ENCODE data around the gene LRRC56.

The LRRC56 gene, protein sequence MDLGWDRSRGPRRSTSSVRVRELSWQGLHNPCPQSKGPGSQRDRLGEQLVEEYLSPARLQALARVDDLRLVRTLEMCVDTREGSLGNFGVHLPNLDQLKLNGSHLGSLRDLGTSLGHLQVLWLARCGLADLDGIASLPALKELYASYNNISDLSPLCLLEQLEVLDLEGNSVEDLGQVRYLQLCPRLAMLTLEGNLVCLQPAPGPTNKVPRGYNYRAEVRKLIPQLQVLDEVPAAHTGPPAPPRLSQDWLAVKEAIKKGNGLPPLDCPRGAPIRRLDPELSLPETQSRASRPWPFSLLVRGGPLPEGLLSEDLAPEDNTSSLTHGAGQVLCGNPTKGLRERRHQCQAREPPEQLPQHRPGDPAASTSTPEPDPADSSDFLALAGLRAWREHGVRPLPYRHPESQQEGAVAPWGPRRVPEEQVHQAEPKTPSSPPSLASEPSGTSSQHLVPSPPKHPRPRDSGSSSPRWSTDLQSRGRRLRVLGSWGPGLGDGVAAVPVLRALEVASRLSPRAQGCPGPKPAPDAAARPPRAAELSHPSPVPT

GRCh38 chr11:536841-537621 lies at the start of gene LRRC56:
LRRC56 (plus strand) TSS chr11:537527; CDS start chr11:540685, 3,158 bp downstream.
- peak; percentile 93 for DNase-seq (ENCODE audit: low read depth)

GRCh38 chr11:487571-488021 lies 49.7 kb upstream of the LRRC56 start:
- DNase-seq (ENCODE audit: low read depth) = no peak

GRCh38 chr11:488062-488461 lies 49.3 kb upstream of the LRRC56 start:
- DNase-seq (ENCODE audit: low read depth) = no peak

GRCh38 chr11:488579-488978 lies 48.7 kb upstream of the LRRC56 start:
- no peak for DNase-seq (ENCODE audit: low read depth)

- no peak for DNase-seq (ENCODE audit: low read depth)
These were observed 48.3 kb upstream of the LRRC56 start for GRCh38 chr11:488992-489391.

GRCh38 chr11:489610-490185 lies 47.6 kb upstream of the LRRC56 start:
- no peak for DNase-seq (ENCODE audit: low read depth)

DNA sequence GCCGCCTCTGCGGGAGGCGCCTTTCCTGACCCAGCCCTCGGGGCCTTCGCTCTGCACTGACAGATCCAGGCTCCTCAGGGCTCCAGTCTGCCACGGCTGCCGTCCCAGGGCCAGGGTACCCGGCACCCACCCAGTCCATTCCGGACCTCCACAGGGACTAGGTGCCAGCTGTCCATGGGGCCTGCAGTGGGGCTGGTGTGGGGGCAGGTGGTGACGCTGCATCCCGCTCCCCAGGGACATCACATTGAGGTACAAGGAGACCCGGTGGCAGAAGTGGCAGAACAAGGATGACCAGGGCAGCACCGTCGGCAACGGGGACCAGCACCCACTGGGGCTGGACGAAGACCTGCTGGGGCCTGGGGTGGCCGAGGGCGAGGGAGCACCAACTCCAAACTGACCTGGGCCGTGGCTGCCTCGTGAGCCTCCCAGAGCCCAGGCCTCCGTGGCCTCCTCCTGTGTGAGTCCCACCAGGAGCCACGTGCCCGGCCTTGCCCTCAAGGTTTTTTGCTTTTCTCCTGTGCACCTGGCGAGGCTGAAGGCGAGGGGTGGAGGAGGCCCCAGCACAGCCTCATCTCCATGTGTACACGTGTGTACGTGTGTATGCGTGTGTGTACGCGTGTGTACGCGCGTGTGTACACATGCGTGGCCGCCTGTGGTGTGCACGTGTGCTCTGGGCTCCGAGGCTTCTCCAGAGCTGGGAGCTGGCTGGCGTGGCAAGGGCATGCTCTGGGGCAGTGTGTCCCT lies 47.0 kb upstream of the LRRC56 start:
- no peak for DNase-seq (ENCODE audit: low read depth)

DNA sequence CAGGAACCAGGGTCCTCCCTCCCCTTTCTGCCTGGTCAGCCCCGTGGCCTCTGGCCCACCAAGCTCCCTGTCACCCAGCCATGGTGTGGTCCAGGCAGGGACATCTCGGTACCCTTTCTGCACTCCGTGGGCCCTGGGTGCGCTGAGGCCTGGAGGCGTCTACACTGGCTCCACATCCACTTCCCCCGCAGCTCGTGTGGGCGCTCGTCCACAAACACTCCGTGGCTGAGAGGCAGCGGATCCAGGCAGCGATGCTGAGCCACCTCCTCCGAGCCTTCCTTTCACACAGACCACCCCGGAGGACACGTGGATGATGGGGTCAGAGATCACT lies 46.4 kb upstream of the LRRC56 start:
- no peak for DNase-seq (ENCODE audit: low read depth)

- DNase-seq (ENCODE audit: low read depth) = no peak
These were observed 46.0 kb upstream of the LRRC56 start for GRCh38 chr11:491358-491757.

- DNase-seq (ENCODE audit: low read depth) = no peak
These were observed 44.7 kb upstream of the LRRC56 start for GRCh38 chr11:492427-493226.

DNA sequence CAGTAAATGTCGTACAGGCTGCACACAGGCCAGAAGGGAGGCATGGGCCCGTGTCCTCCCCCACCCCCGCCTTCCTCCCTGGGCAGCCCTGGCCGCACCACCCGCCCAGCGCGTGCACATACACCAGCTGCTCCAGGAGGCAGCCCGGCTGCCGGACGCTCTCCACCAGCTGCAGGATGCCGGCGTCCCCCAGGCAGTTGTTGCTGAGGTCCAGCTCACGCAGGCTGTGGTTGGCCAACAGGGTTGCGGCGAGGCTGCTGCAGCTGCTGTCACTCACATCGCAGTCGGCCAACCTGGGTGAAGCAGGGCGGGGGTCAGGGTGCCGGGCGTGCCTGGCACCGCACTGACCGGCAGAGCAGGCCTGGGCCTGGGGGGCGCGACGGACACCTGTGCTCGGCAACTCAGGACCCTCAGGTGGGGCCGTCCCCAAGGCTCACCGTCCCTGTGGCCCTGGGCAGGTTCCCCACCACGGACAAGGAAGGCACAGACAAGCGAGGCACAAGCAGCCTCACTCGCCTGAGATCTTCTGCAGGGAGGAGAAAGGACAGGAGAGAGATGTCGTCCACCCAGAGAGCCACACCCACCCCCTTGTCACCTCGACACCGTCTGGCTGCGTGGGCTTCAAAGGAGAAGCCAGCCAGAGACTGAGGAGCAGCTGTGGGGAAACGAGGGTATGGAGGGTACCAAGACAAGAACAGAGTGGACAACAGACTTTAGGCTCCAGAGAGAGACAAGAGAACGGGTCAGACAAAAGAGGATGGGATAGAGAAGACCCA lies 42.4 kb upstream of the LRRC56 start:
- no peak for DNase-seq (ENCODE audit: low read depth)

DNA sequence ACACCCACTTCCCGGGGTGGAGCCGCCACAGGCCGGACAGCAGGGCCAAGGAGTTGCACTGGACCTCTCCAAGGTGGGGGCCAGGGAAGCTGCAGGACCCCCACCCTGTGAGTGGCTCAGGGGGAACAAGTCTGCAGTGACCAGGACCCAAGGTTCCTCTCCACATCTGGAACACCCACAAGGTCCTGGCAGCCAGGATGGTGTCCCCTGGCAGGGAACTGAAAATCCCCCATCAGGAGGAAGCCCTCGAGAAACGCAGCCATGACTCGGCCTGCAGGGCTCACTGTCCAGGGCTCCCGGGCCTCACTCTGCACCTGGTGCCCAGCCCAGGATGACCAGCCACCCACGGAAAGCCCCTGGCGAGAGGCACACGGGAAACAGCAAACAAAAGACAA lies 41.8 kb upstream of the LRRC56 start:
- DNase-seq (ENCODE audit: low read depth) = no peak

DNA sequence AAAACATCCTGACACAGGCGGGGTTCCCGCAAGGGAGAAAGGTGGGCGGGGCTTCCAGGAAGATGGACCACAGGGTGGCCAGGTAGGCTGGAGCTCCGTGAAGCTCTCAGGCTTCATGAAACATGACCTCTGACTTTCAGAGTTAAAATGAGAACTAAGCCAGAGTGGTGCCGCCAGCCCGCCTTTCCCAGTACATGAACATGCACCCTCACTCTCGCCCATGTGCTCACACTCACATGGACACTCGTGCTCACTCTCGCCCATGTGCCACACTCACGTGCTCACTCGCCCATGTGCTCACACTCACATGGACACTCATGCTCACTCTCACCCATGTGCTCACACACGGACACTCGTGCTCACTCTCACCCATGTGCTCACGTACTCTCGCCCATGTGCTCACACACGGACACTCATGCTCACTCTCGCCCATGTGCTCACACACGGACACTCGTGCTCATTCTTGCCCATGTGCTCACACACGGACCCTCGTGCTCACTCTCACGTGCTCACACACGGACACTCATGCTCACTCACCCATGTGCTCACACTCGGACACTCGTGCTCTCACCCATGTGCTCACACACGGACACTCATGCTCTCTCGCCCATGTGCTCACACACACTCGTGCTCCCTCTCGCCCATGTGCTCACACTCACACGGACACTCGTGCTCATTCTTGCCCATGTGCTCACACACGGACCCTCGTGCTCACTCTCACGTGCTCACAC lies 40.3 kb upstream of the LRRC56 start:
- no peak for DNase-seq (ENCODE audit: low read depth)

DNA sequence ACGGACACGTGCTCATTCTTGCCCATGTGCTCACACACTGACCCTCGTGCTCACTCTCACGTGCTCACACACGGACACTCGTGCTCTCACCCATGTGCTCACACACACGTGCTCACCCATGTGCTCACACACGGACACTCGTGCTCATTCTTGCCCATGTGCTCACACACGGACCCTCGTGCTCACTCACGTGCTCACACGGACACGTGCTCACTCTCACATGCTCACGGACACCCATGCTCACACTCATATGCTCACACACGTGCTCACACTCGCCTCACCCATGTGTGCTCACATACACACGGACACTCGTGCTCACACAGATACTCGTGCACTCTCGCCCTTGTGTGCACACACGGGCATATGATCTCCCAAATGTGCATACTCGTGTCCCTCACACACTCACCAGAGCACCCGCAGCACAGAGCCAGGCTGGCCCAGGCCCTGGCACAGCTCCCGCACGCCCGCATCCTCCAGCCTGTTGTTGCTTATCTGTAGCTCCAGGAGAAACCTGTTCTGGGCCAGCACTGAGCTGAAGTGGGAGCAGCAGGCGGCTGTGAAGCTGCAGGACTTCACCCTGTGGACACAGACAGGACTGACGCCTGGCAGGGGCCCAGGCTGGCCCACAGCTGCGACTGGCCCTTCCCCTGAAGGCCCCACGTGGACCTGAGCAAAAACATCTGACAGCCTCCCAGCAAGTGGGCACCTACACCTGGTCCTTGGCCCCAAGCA lies 39.6 kb upstream of the LRRC56 start:
- DNase-seq (ENCODE audit: low read depth) = no peak

DNA sequence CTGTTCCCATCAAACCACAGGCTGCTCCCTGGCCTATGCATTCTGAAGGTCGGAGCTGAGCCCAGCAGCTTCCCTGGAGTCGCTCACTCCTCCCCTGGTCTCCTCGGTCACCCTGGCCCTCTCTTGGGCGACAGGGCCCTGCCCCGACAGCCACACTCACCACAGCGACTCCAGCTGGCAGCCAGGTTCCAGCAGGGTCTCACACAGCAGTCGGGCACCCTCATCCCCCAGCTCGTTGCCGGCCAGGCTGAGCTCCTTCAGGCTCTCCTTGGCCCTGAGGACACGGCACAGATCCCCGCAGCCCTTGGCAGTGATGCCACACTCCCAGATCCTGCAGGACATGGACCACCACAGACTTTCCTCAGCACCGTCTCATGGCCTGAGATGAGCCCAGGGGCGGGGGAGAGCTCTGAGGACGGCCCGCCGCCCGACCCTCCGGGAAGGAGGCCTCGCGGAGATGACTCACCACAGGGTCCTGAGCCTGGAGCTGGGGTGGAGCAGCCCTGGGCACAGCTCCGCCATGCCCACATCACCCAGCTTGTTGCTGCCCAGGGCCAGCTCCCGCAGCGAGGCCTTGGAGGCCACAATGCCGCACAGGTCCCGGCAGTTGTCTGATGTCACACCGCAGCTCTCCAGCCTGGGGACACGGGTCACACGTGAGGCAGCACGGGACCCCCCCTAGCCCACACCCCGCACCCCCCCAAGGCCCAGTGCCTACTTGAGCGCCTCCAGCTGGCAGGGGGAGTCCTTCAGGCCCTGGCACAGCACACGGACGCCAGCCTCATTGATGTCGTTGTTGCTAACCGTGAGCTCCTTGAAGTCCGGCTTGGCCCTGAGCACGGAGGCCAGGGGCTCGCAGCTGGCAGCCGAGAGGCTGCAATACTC lies 38.8 kb upstream of the LRRC56 start:
- no peak for DNase-seq (ENCODE audit: low read depth)

- no peak for DNase-seq (ENCODE audit: low read depth)
These were observed 37.9 kb upstream of the LRRC56 start for GRCh38 chr11:499201-500076.
